Right renal pelvis (tissue), 4 donors: ENCODE data around the gene NAA80. TPM values are rescaled to one million over a fixed set of nuclear protein-coding genes. Genes with fewer than 3 reads are reported as not detected.

Source experiments
- DNase-seq, 4 donors: peaks; one replicate each; pipeline ENCODE4 v3.0.0-alpha.2; 2013; ENCODE audit warnings: low read depth in 4 of 4, low spot score in 3 of 4, missing footprints in 1 of 4
- polyA plus RNA-seq, 4 donors: library from polyadenylated mRNA; unstranded; fragments of 120-200 nt; gene quantifications; one replicate each; pipeline ENCODE4 v1.2.1, GENCODE V29; 2013; ENCODE audit not compliant: insufficient read length in 4 of 4

Gene NAA80
- 10 to 100 TPM in 1 of 4 donors, 1 to 10 TPM in 3; 8.6 to 10.5 (median 9.9) TPM for polyA plus RNA-seq

DNA sequence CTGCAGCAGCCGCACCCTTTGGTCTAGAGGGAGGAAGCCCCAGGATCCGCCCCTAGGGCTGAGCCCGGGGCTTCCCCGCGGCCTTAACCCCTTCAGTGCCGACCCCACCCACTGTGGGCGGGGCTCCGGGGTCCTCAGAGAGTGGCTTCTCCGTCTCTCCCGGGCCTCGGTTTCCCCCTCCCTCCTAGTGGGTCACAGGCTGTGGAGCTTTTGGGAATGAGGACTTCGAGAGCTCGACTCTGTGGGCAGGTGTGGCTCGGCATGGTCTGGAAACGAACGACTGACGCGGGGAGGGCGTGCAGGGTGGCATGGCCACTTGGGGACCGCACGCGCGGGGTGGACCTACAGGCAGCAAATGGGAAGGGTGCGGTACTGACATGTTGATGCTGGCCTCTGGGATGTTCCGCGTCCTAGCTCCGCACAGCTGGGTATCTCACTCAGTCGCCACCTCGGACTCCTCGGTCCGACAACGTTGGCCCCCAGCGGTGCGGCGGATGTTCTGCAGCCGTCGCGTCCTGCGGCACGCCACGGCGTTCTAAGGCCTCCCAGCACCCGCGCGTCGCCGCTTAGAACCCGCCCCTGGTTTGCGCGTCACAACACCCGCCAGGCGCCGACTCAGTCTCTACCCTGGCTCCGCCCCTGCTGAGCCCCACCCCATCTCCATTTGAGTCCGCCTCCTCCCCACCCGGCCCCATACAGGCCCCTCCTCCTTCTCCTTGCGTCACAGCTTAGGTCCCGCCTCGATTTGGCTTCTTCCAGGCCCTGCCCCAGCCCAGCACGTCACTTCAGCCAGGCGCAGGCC lies at the start of gene NAA80, which contains the start of gene HYAL3:
Gene NAA80, minus strand, starts transcription at position 570 of the 802 bp plus-strand sequence. CDS start 1,942 bp downstream, outside the sequence.
Gene HYAL3, minus strand, starts transcription at position 570 of the 802 bp plus-strand sequence. CDS start 3,803 bp downstream, outside the sequence.
- peak; percentile 99 to 100 (median 100) for DNase-seq

DNA sequence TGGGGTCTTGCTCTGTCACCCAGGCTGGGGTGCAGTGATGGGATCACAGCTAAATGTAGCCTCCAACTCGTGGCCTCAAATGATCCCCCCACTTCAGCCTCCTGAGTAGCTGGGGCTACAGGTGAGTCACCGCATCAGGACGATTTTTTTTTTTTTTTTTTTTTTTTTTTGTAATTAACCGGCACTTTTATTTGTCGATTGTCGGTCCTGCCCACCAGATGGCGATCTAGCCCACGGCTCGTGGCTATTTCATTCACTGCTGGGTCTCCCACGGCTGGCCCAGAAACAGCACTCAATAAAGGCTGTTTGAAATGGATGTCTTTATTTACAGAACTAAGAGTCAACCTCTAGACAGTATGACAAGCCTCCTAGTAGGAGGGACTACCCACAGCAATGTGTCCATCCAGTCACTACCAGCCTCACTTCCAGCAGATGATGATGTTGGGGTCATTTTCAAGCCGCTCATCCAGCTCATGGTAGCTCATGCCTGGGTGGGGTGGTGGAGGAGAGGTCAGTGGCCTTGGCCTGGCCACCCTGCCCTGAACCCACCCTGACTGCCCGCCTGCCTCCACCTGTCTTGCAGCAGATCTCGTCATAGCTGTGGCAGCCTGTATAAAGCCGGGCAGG lies 48.1 kb upstream of the NAA80 start:
- DNase-seq, result no peak

DNA sequence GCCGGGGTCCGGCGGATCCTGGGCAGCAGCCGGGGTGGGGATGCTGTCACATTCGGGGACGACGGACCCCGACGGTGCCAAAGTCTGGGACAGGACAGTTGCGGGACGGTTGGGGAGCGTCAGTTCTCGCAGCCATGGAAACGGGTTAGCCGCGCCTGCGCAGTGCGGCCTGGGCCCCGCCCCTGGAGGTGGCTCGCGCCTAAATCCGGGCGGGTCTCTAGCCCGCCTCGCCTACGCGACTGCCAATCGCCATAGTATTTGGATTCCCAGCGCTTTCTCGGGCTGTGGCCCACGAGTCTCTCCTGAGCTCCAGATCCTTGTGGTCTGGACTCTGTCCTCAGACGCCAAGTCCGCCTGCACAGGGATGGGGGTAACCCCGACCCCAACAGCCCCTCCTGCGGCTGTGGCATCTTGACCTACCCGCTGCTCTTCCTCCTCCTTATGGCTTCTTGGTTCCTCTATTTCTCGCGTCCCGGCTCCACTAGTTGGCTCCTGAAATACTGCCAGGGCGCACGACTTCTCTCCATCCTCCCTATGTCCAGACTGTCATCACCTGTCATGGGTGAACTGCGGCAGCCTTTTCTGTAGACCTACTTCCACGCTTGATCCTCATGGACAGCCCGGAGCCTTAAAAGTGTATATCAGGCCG lies 46.5 kb upstream of the NAA80 start, which contains the start of gene ZMYND10:
Gene ZMYND10, minus strand, starts transcription at position 147 of the 649 bp plus-strand sequence. CDS start 153 bp downstream, outside the sequence.
- DNase-seq, result no peak

DNA sequence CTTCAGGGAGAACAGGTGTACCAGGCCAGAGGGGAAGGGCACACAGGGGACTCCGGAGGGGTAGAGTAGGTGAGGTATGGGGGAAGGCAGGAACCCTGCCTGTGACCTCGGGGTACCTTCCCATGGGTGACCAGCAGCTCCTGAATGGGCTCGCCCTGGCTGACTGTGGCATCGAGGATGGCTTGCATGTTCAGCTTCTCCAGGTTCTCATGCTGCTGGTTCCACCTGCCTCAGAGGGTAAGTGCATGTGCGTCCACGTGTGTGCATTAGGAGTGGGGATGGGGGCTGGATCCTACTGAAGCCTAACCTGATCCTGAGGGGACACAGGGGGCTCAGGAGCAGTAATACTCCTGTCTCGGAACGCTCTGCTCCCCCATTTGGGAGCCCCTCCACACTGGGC lies 45.8 kb upstream of the NAA80 start:
- DNase-seq, result no peak

GRCh38 chr3:50342813-50343633 lies 43.8 kb upstream of the NAA80 start:
- DNase-seq, result no peak

DNA sequence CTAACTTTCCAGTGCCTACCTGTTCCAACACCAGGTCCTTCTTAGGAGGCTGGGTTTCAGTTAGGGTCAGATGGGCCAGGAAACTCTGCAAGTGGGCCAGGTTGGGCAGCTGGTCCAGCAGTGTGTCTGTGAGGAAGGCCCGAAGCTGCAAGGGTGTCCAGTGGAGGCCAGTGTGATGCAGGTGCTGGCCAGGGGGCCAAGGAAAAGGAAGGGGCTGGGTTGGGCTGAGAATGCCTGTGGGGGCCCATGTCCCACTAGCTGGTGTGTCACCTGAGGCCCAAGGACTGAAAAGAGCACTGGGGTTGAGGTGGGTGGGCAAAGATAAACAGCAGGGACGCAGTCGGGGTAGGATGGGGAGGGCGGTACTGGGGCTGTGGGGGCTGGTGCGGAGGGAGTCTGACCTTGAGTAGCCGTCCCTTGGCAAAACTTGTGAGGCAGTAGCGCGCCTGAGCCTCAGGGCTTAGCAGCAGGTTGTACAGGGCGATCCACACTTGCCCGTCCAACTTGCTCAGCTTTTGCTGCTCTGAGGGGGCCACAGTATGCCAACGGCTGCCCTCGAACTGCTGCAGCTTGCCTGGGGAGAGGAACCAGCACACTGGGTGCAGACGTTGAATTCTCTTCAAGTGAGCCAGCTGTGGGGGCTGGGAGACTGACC lies 42.9 kb upstream of the NAA80 start:
- no peak for DNase-seq

DNA sequence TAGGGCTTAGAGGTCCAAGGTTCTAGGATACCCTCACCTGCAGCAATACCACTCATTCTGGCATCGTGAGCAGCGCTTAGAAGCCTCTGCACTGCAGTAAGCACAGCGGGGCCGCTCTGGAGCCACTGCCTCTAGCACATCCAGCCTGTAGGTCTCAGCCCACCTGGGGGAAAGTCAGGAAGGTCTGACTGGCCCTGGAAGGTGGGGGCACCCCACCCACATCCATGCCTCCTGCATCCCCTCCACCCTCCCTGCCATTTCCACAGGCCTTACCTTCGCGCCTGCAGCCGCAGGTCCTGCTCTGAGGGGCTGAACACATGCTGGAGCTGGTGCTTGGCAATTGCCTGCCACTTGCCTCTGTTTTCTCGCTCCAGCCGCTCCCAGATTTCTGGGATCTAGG lies 42.3 kb upstream of the NAA80 start:
- DNase-seq, result no peak

- DNase-seq, result no peak
Observed at GRCh38 chr3:50340448-50341329, 41.5 kb upstream of the NAA80 start, which contains the start of gene RASSF1. Gene RASSF1 (minus strand): TSS chr3:50340836. CDS start chr3:50340805, 31 bp downstream.

DNA sequence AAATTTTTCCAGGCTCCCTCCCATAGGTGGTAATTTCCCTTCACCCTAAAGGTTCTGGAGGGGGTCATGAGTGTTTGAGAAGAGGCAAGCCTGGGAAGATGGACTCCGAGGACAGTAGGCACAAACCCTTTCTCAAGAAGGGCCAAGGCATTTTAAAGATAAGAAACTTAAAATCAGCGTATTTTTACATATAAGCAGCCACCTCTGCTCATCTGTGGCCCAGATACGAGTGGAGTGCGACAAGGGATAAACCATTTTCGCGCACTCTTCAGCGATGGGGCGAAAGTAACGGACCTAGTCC lies 40.9 kb upstream of the NAA80 start:
- DNase-seq, result no peak

DNA sequence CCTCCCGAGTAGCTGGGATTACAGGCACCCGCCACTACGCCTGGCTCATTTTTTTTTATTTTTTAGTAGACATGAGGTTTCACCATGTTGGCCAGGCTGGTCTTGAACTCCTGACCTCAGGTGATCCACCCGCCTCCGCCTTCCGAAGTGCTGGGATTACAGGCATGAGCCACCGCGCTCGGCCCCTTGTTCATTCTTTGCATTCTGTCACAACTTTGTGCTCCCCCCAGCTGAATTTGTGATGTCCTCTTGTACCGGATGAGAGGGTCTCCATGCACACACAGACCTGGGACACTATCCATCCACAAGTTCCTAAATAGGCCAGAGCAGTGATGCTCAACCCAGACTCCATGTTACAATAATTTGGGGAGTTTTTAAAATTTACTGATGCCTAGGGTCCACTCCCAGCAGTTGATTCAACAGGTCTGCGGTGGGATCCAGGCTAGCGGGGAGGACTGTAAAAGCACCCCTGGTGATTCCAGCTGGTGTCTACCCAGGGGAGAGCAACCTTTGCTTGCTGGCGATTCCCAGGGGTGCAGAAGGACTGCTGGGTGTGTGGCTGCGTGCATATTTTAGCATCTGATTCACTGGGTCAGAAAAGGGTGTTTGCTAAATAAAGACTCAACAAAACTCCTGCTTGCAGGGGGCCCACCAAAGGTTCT lies 40.4 kb upstream of the NAA80 start:
- no peak for DNase-seq

- no peak for DNase-seq
Observed at GRCh38 chr3:50338965-50339364, 39.8 kb upstream of the NAA80 start.

DNA sequence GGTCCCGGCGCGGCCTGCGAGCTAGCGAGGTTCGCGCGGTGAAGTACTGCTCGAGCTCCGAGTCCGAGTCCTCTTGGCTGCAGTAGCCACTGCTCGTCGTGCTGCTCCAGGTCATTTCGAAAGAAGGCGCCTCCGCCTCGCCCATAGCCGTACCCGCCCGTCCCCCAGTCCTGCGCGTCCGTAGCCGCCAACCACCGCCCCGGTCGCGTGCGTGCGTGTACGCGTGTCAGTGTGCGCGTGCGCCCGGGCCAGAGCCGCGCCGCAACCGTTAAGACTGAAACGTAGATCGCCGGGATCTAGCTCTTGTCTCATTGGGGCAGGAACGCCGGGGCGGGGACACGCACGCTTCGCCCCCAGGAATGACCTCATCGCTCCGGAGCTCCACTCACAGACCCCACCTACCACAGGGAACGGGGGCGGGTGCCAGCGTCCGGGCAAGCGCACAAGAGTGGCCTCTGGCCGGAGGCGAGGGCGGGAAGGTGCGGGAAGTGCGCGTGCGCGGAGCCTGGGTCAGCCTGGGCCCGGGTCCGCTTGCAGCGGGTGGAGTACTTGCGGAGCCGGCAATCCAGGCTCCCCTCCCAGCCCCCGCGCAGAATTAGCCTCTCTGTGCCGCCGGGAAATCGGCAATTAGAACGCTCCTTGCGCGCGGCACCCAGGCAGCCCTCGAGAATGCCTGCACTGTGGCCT lies 38.1 kb upstream of the NAA80 start:
- peak; percentile 92 to 97 (median 96) for DNase-seq

- DNase-seq, result no peak
Observed at GRCh38 chr3:50336452-50337174, 37.4 kb upstream of the NAA80 start.

DNA sequence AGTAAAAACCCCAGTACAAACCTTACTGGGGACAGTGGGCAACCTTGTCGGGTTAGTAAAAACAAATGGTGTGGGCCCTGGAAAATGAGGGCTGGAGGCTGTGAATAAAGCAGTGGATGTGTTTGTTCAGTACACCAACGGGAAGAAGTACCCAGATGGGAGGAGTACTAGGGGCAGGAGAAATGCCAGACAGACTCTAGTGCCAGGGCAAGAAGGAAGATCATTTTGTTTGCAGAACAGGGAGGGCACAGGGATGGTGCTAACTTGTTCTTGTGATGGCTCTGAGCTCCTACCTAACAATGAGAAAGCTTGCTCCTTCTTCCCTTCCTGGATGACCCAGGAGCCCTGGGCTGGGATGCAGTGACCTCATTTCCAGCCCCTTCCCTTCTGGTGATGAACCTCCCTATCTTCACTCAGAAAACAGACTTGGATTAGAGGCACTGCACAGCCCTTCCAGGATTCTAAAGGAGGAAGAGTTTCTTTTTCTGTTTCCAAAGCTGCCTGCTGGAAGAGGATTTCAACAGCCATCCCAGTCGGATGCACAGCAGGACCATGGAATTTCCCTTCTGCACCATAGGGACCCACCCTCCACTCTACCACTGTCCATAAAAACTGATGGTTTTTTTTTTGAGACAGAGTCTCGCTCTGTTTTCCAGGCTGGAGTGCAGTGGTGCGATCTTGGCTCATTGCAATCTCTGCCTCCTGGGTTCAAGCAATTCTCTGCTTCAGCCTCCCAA lies 35.3 kb upstream of the NAA80 start:
- no peak for DNase-seq

GRCh38 chr3:50333744-50334328 lies 34.6 kb upstream of the NAA80 start:
- DNase-seq, result no peak

DNA sequence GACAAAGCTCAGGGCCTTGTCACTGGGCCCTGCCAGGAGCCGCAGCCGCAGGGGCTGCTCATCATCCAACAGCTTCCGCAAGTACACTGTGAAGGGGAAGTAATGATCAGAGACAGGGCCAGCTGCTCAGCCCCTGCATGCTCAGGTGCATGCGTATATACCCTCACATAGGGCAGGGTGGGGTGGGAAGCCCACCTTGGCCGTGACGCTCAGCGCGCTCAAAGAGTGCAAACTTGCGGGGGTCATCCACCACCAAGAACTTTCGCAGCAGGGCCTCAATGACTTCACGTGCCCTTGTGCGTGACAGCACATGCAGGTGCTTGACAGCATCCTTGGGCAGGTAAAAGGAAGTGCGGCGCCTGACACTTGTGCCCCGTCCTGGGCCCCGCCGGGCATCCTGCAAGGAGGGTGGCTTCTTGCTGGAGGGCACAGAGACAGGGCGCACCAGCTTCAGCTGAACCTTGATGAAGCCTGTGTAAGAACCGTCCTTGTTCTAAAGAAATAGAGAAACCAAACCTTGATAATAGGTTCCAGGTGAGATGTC lies 32.2 kb upstream of the NAA80 start:
- no peak for DNase-seq
